HUES48 (cell line): ENCODE measurements around the gene HLA-DOA.

Experiments
- H3K27ac ChIP-seq: one replicate; pipeline ENCODE4 v1.7.0; 2013; ENCODE audit warnings: low read depth, low read length, inconsistent platforms
- H3K27me3 ChIP-seq: 2 replicates; pipeline ENCODE4 v1.6.1; 2013; ENCODE audit warnings: mild to moderate bottlenecking, low read length; ENCODE audit not compliant: control insufficient read depth, insufficient read depth
- H3K36me3 ChIP-seq: 2 replicates; pipeline ENCODE4 v1.6.1; 2013; ENCODE audit warnings: low read length; ENCODE audit not compliant: control insufficient read depth, insufficient read depth
- H3K4me1 ChIP-seq: 2 replicates; pipeline ENCODE4 v1.6.1; 2013; ENCODE audit warnings: mild to moderate bottlenecking, low read length; ENCODE audit not compliant: control insufficient read depth, insufficient read depth
- H3K4me3 ChIP-seq: 2 replicates; pipeline ENCODE4 v1.5.1; 2013; ENCODE audit warnings: mild to moderate bottlenecking, low read depth, low read length
- H3K9ac ChIP-seq: 2 replicates; pipeline ENCODE4 v1.6.1; 2013; ENCODE audit warnings: mild to moderate bottlenecking, low read depth, low read length, moderate library complexity
- H3K9me3 ChIP-seq: 2 replicates; pipeline ENCODE4 v1.6.1; 2013; ENCODE audit warnings: low read length; ENCODE audit not compliant: control insufficient read depth, insufficient read depth

HLA-DOA gene

DNA sequence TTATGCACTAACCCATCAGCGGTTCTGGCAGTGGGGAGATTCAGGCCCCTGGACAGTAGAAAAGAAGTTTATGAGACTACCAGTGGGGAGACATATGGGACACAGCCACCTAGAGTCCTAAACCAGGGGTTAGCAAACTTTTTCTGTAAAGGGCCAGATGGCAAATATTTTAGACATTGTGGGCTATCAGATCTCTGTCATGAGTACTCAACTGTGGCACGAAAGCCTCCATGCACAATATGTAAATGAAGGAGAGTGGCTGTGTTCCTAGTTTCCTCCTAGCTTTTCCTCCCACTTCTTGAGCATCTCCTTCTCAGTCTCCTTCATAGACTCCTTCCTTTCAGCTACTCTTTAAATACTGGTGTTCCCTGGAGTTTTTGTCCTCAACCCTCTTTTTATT lies 53.2 kb downstream of the HLA-DOA start:
- no peak overlapping the region for H3K27ac ChIP-seq
- H3K4me3 ChIP-seq: no peak overlapping the region
- H3K4me1 ChIP-seq: peaks cover 12% of the 10 kb centered on the region; the same call in 1 of the 2 replicates
- no peaks in the 10 kb centered on the region for H3K9me3 ChIP-seq
- no peak overlapping the region for H3K9ac ChIP-seq
- H3K27me3 ChIP-seq: no peaks in the 10 kb centered on the region
- H3K36me3 ChIP-seq: no peaks in the 10 kb centered on the region

DNA sequence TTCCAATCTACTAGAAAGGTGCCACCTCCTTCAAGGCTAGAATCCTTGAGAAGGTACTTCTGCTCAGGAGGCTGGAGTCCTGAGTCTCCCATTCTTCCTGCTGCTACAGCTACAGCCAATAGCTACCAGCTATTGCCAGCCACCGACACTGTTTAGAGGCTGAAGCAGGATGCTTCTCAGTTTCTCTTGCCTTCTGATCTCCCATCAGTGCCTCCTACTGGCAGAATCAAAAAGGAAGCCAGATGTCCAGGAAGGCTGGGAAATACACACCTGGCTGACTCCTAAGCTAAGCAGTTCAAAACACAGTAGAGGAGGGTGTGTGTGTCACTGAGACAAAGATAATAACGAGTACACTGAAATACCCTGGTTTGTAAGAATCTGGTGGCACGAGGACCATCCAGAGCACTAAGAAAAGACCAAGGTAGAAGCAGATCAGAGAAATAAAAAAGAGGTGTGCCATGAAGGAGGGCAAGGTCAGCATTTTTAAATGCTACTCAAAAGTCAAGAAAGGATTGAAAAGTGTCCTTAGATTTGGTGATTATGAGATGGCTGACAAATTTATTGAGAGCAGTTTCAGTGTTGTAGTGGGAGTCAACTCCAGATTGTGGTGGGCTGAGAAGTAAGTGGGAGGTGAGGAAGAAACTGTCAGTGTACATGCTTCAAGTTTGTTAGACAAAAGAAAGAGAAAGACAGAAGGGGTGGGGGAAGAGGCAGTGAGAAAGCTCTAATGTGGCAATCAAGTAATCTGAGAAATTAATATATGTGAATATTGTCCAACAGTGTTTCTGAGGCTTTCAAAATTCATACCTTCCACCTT lies 54.2 kb downstream of the HLA-DOA start:
- no peak overlapping the region for H3K27ac ChIP-seq
- H3K9me3 ChIP-seq: no peaks in the 10 kb centered on the region
- H3K27me3 ChIP-seq: no peaks in the 10 kb centered on the region
- H3K4me1 ChIP-seq: peaks cover 12% of the 10 kb centered on the region; the same call in 1 of the 2 replicates
- no peaks in the 10 kb centered on the region for H3K36me3 ChIP-seq
- H3K9ac ChIP-seq: no peak overlapping the region
- no peak overlapping the region for H3K4me3 ChIP-seq

DNA sequence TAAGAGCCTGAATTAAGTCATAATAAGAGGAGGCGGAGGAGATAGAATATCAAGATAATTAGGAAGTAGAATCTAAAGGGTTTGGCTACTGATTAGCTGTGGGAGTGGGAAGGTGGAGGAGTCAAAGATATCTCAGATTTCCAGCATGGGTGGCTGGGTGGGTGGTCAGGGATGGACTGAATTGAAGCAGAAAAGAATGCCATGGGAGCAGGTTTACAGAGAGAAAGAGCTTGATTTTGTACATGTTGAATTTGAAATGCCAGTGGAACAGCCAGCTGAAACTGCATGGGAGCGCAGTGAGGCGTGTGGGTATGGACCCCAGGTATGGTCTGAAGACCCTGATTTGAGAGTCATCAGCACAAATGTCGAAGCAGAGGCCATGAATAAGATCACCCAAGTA lies 55.1 kb downstream of the HLA-DOA start:
- H3K9me3 ChIP-seq: no peaks in the 10 kb centered on the region
- H3K4me3 ChIP-seq: no peak overlapping the region
- H3K36me3 ChIP-seq: no peaks in the 10 kb centered on the region
- no peak overlapping the region for H3K27ac ChIP-seq
- peaks cover 12% of the 10 kb centered on the region; the same call in 1 of the 2 replicates for H3K4me1 ChIP-seq
- no peak overlapping the region for H3K9ac ChIP-seq
- no peaks in the 10 kb centered on the region for H3K27me3 ChIP-seq
